OCI-LY1 (cell line): Measurements from ENCODE around the gene ACTG1.

ENCODE experiments used
- H2AFZ ChIP-seq: fragments of 200-600 bp; sonication (generic), shearing (Covaris generic); 2 replicates; pipeline ENCODE4 v1.6.0; 2014; ENCODE audit warnings: antibody characterized with exemption, mild to moderate bottlenecking, low read length
- H3F3A ChIP-seq: fragments of 200-600 bp; sonication (generic), shearing (Covaris generic); 2 replicates; pipeline ENCODE4 v1.6.0; 2014; ENCODE audit warnings: mild to moderate bottlenecking, antibody characterized with exemption, low read length, moderate library complexity; ENCODE audit not compliant: insufficient read depth
- H3K27ac ChIP-seq: fragments of 200-600 bp; sonication (generic); 2 replicates; pipeline ENCODE4 v1.5.1; 2014; ENCODE audit warnings: low read length, mixed run types, mild to moderate bottlenecking, low read depth; ENCODE audit not compliant: poor library complexity, severe bottlenecking
- H3K27me3 ChIP-seq: fragments of 200-600 bp; sonication (generic); 2 replicates; pipeline ENCODE4 v1.6.0; 2014; ENCODE audit warnings: antibody characterized with exemption, mild to moderate bottlenecking, low read length, moderate library complexity; ENCODE audit not compliant: insufficient read depth
- H3K36me3 ChIP-seq: fragments of 200-600 bp; sonication (generic); 2 replicates; pipeline ENCODE4 v1.6.1; 2014; ENCODE audit warnings: mild to moderate bottlenecking, antibody characterized with exemption, low read length, moderate library complexity, mixed read lengths; ENCODE audit not compliant: insufficient read depth
- H3K4me1 ChIP-seq: fragments of 200-600 bp; sonication (generic); 2 replicates; pipeline ENCODE4 v1.5.1; 2014; ENCODE audit warnings: mild to moderate bottlenecking, low read length, moderate library complexity; ENCODE audit not compliant: insufficient read depth, severe bottlenecking
- H3K4me2 ChIP-seq: fragments of 200-600 bp; sonication (generic), shearing (Covaris generic); 2 replicates; pipeline ENCODE4 v1.6.1; 2014; ENCODE audit warnings: low read length
- H3K4me3 ChIP-seq: fragments of 200-600 bp; sonication (generic); 2 replicates; pipeline ENCODE4 v1.5.1; 2014; ENCODE audit warnings: low read length, low read depth, mild to moderate bottlenecking, mixed read lengths; ENCODE audit not compliant: poor library complexity, severe bottlenecking
- H3K79me2 ChIP-seq: fragments of 200-600 bp; shearing (Covaris generic); 2 replicates; pipeline ENCODE4 v1.6.1; 2016; ENCODE audit warnings: mixed run types, low read length, mixed read lengths; ENCODE audit not compliant: insufficient read depth
- H3K9ac ChIP-seq: fragments of 200-600 bp; sonication (generic), shearing (Covaris generic); 2 replicates; pipeline ENCODE4 v1.6.1; 2014; ENCODE audit warnings: mild to moderate bottlenecking, low read length, mixed read lengths
- H3K9me2 ChIP-seq: fragments of 200-600 bp; sonication (generic), shearing (Covaris generic); 2 replicates; pipeline ENCODE4 v1.6.1; 2014; ENCODE audit warnings: low read depth, mild to moderate bottlenecking, low read length, mixed read lengths
- H3K9me3 ChIP-seq: fragments of 200-600 bp; shearing (Covaris generic); 2 replicates; pipeline ENCODE4 v1.6.1; 2014; ENCODE audit warnings: low read length, mixed read lengths
- H4K20me1 ChIP-seq: fragments of 200-600 bp; sonication (generic), shearing (Covaris generic); 2 replicates; pipeline ENCODE4 v1.6.0; 2016; ENCODE audit warnings: mild to moderate bottlenecking, low read length; ENCODE audit not compliant: insufficient read depth
- EZH2 ChIP-seq: fragments of 200-600 bp; sonication (generic), shearing (Covaris generic); IDR thresholded peaks from 2 replicates; pipeline ENCODE4 v1.8.0; 2017; ENCODE audit warnings: borderline replicate concordance, mixed run types, mild to moderate bottlenecking, antibody characterized with exemption, low read length, moderate library complexity, mixed read lengths
- TF ChIP-seq, protein P1 (sequence below): fragments of 200-600 bp; sonication (generic), shearing (Covaris generic); IDR thresholded peaks from 2 replicates; pipeline ENCODE4 v1.5.1; 2017; ENCODE audit warnings: mild to moderate bottlenecking, antibody characterized with exemption, low read length, moderate library complexity, mixed read lengths

The ACTG1 gene

DNA sequence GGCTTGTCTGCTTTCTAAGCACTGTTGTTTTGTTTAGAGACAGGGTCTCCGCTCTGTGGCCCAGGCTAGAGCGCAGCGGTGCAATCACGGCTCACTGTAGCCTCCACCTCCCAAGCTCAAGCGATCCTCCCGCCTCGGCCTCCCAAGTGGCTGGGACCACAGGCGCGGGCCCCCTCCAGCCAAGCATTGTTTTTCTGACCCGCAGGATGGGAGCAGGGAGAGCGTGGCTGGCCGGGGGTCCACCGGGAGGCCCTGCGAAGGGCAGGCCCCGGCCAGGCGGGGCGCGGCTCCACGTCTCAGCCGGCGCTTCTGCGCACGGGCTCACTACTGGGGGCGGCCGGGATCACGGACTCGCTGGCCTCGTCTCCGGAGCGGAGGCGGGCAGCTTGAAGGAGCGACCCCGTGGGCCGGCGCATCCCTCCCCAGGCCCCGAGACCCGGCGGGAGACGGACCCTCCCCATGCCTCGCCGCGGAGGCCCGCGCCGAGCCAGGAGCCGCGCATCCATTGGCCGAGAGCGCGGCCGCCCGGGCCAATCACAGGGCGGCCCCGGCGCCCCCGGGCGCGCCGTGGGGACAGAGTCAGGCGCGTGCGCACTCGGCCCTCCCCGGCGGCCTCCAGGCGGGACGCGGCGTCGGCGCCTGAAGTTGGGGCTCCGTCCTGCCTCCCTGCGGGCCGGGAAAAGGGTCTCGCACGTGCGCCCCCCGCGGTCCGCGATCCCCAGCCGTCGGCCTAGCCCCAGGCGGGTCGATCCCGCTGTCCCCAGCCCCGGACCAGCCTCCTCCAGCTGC lies 24.9 kb downstream of the ACTG1 start:
- Histone ChIP-seq H4K20me1 (no peaks in the 10 kb centered on the region), H3K27ac (no peak overlapping the region), H3K36me3 (no peaks in the 10 kb centered on the region), H3K4me2 (peak overlapping the region; percentile 61), H3K27me3 (no peaks in the 10 kb centered on the region), H3K4me3 (peak overlapping the region; percentile 56), H3F3A (no peaks in the 10 kb centered on the region), H3K9me2 (no peaks in the 10 kb centered on the region), H3K79me2 (no peaks in the 10 kb centered on the region), H3K4me1 (peaks cover 21% of the 10 kb centered on the region), H3K9me3 (no peaks in the 10 kb centered on the region), H2AFZ (no peak overlapping the region), H3K9ac (peak overlapping the region; percentile 60)
- no peak for TF ChIP-seq EZH2
- TF ChIP-seq, protein P1, sequence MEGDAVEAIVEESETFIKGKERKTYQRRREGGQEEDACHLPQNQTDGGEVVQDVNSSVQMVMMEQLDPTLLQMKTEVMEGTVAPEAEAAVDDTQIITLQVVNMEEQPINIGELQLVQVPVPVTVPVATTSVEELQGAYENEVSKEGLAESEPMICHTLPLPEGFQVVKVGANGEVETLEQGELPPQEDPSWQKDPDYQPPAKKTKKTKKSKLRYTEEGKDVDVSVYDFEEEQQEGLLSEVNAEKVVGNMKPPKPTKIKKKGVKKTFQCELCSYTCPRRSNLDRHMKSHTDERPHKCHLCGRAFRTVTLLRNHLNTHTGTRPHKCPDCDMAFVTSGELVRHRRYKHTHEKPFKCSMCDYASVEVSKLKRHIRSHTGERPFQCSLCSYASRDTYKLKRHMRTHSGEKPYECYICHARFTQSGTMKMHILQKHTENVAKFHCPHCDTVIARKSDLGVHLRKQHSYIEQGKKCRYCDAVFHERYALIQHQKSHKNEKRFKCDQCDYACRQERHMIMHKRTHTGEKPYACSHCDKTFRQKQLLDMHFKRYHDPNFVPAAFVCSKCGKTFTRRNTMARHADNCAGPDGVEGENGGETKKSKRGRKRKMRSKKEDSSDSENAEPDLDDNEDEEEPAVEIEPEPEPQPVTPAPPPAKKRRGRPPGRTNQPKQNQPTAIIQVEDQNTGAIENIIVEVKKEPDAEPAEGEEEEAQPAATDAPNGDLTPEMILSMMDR = no peak

DNA sequence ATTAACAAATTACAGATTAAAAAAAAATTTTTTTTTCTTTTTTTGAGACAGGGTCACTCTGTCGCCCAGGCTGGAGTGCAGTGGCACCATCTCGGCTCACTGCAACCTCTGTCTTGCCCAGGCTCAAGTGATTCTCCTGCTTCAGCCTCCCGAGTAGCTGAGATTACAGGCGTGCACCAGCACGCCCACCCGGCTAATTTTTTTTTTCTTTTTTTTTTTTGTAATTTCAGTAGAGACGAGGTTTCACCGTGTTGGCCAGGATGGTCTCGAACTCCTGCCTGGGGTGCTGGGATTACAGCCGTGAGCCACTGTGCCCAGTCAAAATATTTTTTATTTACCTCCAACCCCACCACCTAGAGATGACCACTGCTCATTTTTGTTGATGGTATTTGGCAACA lies 25.5 kb downstream of the ACTG1 start:
- Histone ChIP-seq H3K9me2 (no peaks in the 10 kb centered on the region), H3K9ac (no peak overlapping the region), H3K27me3 (no peaks in the 10 kb centered on the region), H3K27ac (no peak overlapping the region), H3K4me1 (peaks cover 21% of the 10 kb centered on the region), H2AFZ (no peak overlapping the region), H4K20me1 (no peaks in the 10 kb centered on the region), H3K4me3 (no peak overlapping the region), H3K4me2 (no peak overlapping the region), H3K9me3 (no peaks in the 10 kb centered on the region), H3K36me3 (no peaks in the 10 kb centered on the region), H3F3A (no peaks in the 10 kb centered on the region), H3K79me2 (no peaks in the 10 kb centered on the region)
- TF ChIP-seq EZH2 = no peak

DNA sequence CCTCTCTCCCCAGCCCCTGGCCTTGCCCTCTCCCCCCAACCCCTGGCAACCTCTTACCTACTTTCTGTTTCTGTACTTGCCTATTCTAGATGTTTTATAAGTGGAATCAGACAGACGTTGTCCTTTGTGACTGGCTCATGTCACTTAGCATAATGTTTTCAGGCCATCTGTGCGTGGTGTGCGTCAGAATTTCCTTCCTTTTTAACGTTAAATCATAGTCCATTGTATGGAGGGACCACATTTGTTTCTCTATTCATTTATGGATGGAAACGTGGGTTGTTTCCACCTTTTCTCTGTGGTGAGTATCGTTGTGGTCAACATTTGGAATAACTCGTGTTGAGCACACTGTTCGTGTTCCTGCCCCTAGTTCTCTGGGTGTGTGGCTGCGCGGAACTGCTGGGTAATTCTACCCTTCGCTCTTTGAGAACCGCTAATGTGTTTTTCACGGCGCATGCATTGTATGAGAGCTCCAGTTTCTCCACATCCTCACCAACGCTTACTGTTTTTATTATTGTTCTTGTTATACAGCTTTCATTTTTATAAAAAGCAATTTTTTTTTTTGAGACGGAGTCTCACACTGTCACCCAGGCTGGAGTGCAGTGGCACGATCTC lies 26.3 kb downstream of the ACTG1 start:
- no peaks in the 10 kb centered on the region for H3K9me2 ChIP-seq
- H2AFZ ChIP-seq = no peak overlapping the region
- H3K4me3 ChIP-seq = no peak overlapping the region
- H3F3A ChIP-seq = no peaks in the 10 kb centered on the region
- no peaks in the 10 kb centered on the region for H3K79me2 ChIP-seq
- peaks cover 21% of the 10 kb centered on the region for H3K4me1 ChIP-seq
- TF ChIP-seq EZH2 = no peak
- TF ChIP-seq, protein P1 = no peak
- no peaks in the 10 kb centered on the region for H3K9me3 ChIP-seq
- no peak overlapping the region for H3K27ac ChIP-seq
- no peaks in the 10 kb centered on the region for H4K20me1 ChIP-seq
- H3K4me2 ChIP-seq = no peak overlapping the region
- H3K36me3 ChIP-seq = no peaks in the 10 kb centered on the region
- no peaks in the 10 kb centered on the region for H3K27me3 ChIP-seq
- H3K9ac ChIP-seq = no peak overlapping the region
